ENCODE data around the gene PDLIM7. TPM values are rescaled to one million over a fixed set of nuclear protein-coding genes. Genes with fewer than 3 reads are reported as not detected.

PDLIM7 gene
- total RNA-seq, 1 donor from 2014 or later: 161 TPM

Other genes with a start within 250 kb of the PDLIM7 start
- 13.5 and 23.0 TPM in 2 replicates for gene RAB24, start 193.9 kb downstream of the PDLIM7 start, total RNA-seq
- gene PRELID1, start 193.8 kb downstream of the PDLIM7 start, total RNA-seq: 52.0 and 115 TPM in 2 replicates
- 1.4 and 3.6 TPM in 2 replicates for gene MXD3, start 185.7 kb downstream of the PDLIM7 start, total RNA-seq
- 242 and 337 TPM in 2 replicates for gene LMAN2, start 145.9 kb downstream of the PDLIM7 start, total RNA-seq
- gene RGS14, start 139.7 kb downstream of the PDLIM7 start, total RNA-seq: 11.1 and 30.2 TPM in 2 replicates
- 0.05 TPM in 1 of 2 replicates, not detected in the other for gene SLC34A1, start 113.2 kb downstream of the PDLIM7 start, total RNA-seq
- not detected in 2 replicates for gene PFN3, start 96.9 kb downstream of the PDLIM7 start, total RNA-seq
- 3.1 and 5.9 TPM in 2 replicates for gene F12, start 88.0 kb downstream of the PDLIM7 start, total RNA-seq
- 21.3 and 31.1 TPM in 2 replicates for gene GRK6, start 70.9 kb downstream of the PDLIM7 start, total RNA-seq
- 9.4 and 11.0 TPM in 2 replicates for gene PRR7, start 50.8 kb downstream of the PDLIM7 start, total RNA-seq
- gene DBN1, start 24.0 kb downstream of the PDLIM7 start, total RNA-seq: 191 and 241 TPM in 2 replicates
- gene DOK3, start 12.2 kb upstream of the PDLIM7 start, total RNA-seq: 0.17 and 13.6 TPM in 2 replicates
- 74.0 and 141 TPM in 2 replicates for gene DDX41, start 19.4 kb upstream of the PDLIM7 start, total RNA-seq
- gene FAM193B, start 57.0 kb upstream of the PDLIM7 start, total RNA-seq: 7.3 and 25.4 TPM in 2 replicates
- gene TMED9, start 94.6 kb upstream of the PDLIM7 start, total RNA-seq: 168 and 181 TPM in 2 replicates
- gene B4GALT7, start 102.5 kb upstream of the PDLIM7 start, total RNA-seq: 31.6 and 36.2 TPM in 2 replicates